Bone marrow (tissue), 2 donors: ENCODE measurements around the gene ALDH1L1.
A peak's percentile ranks its signal among the peaks of the same experiment; 100 is the strongest.
"Not testable (repeated sequence)": the region's sequence is repeated elsewhere in the genome, so short reads cannot be mapped to it uniquely, and the experiment has no call there.

Experiments
- DNase-seq, 2 donors: peaks; one replicate each; lab custom pipeline; 2025; lab: John Stamatoyannopoulos, UW

Gene ALDH1L1

GRCh38 chr3:126105691-126106187 lies 74.6 kb downstream of the ALDH1L1 start:
- no peak for DNase-seq

DNA sequence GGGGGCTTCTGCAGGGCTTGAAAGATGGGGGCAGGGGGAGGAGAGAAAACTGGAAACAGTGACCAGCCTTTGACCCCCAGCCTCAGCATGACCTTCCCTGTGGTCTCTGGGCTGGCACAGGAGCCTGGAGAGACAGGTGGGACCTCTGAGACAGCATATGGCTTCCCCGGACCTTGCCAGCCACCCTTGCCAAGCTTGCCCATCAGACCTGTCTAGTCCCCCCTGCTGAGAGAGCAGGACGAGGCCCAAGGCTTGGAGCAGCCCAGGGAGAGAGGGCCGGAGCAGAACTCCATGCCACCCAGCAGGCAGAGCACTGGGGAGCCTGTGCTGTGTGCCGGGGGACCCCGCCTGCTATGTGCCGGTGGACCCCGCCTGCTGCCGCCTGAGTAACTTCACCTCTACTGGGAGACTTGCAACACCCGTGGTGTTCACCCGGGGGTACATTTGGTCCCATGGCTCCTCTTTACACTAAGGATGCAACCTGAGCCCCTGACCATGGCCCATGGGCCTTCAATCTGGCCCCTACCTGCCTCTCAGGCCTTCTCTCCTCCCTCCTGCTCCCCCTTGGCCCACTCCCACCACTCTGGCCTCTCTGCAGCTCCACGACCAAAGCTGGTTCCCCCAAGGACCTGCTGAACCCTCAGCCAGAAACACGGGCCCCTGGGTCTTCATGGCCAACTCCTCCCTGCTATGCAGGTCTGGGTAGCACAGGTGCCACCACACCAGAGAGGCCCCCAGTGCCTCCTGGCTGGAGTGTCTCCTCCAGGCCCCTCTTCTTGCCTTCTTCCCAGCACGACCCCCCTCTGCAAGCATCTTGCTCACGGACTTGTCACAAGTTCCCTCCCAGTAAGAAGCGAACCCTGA lies 75.4 kb downstream of the ALDH1L1 start:
- no peak for DNase-seq

DNA sequence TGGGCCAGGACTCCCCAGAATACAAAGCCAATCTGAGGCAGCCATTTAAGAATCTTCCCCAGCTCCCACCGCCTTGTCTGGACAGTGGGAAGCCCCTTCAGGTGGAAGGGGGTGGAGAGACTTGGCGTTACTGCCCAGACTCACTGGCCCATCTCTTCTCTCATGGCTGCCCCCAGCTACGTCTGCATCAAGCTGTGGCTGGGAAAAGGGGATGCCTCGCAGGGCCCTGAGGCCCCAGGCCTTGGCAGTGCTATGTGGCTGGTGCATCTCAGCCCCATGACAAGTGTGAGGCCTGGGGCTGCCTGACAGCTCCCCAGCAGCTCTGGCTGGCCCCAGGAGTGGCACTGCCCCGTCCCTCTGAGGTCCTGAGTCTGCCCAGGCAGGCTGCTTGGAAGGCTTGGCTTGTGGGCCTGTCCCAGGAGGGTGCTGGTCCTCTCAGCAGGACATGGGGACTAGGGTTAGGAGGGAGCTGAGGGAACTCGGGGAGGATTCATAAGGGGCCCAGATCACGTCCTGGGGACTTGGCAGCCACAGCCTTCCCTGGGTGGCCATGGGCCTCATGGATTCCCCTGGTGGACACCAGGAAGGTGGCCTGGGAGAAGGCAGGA lies 76.3 kb downstream of the ALDH1L1 start:
- DNase-seq, result no peak

DNA sequence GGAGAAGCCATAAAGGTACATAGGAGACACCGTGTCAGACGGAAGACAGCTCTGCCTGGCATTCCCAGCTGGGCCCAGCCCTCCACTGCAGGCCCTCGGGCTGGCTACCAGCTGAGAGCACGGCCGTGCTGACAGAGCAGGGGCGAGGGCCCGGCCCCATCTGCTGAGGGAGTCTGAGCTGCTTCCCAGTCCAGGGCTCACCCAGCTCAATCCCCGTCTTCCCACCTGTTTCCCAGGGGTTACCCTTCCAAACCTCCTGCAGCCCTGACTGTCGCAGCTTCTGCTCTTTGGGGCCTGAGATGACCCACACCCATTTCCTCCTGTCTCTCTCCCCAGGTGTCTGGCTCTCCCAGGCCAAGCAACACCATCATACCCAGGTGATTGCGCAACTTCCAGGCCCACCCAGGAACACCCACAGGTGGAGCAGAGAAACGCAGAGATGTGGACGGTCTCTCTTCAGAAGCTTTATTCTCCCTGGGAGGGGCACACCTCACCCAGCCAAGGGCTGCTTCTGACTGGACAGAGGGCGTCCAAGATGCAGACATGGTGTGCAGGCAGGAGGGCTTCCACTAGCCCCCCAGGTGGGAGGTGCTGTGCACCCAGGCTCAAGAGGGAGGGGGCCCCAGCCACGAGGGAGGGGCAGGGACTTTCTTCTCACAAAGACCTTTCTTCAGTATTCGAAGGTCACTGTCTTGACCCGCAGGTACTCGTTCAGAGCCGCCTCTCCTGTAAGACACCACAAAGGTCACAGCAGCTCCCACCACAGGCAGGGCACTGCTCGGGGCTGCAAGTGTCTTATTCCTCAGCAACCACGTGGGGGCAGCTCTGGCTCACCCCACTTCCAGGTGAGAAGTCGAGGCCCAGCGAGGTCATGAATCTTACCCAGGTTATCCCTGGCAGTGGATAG lies 77.0 kb downstream of the ALDH1L1 start:
- no peak for DNase-seq

DNA sequence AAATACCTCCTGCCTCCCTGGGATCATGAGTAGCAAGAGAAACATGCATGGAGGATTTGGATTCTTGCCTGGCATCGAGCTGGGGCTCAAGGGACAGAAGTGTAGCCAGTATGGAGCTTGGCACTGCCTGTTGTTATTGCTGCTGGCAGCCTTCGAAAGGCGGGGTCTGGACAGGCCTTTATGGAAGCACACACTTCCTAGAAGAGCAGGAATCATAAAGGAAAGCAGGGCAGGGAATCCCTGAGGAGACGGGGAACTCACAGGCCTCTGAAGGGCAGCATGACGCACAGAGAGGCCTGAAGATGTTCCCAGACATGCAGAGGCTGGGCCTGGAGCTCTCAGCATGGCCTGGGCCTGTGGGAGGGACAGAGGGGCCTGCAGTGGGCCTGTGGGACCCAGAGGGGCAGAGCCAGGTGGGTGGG lies 77.8 kb downstream of the ALDH1L1 start:
- DNase-seq, result no peak

- no peak for DNase-seq
Measured at GRCh38 chr3:126102011-126102410, 78.4 kb downstream of the ALDH1L1 start.

- no peak for DNase-seq
Measured at GRCh38 chr3:126101521-126101982, 78.8 kb downstream of the ALDH1L1 start.

- no peak for DNase-seq
Measured at GRCh38 chr3:126100634-126101301, 79.6 kb downstream of the ALDH1L1 start.

GRCh38 chr3:126100269-126100633 lies 80.1 kb downstream of the ALDH1L1 start:
- DNase-seq, result no peak

DNA sequence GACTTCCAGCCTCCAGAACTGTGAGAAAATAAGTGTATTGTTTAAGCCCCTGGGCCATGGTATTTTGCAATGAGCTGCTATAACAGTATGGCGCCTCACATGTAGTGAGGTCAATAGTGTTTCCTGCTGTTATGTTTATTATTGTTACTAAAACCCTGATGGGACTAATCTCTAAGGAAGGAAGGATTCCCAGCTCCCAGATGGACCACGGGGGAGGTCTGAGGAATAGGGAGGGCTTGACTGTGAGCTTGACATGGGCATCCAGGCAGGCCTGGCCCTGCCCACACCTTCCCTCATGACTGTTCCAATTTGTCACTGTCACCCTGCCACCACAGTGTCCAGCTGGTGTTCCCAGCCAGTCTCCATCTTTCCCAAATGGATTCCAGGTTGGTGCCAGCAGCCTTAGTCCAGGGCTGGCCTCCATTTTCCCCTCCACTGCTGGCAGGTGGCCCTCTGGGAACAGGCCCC lies 82.0 kb downstream of the ALDH1L1 start:
- no peak for DNase-seq

DNA sequence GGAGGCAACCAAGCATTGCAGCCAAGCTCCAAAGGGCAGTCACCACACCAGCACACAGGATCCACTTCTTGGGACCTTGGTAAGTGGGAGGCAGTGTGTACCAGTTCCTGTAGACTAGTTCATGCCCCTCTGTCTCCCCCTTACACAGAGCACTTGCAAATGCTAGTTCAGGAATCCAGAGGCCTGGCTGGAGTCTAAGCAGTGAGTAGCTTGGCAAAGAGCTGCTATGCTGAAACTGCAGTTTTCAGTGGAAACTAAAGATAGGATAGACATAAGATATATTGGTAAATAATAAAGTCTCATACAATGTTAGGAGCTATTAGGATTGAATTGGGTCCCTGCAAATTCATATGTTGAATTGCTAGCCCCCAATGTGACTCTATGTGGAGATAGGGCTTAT lies 82.6 kb downstream of the ALDH1L1 start:
- DNase-seq, result no peak

- not testable (repeated sequence) for DNase-seq
Measured at GRCh38 chr3:126096274-126096673, 84.1 kb downstream of the ALDH1L1 start.

DNA sequence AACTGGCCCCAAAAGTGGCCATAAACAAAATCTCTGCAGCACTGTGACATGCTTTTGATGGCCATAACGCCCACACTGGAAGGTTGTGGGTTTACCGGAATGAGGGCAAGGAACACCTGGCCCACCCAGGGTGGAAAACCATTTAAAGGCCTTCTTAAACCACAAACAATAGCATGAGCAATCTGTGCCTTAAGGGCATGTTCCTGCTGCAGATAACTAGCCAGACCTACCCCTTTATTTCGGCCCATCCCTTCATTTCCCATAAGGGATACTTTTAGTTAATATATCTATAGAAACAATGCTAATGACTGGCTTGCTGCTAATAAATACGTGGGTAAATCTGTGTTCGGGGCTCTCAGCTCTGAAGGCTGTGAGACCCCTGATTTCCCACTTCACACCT lies 88.3 kb downstream of the ALDH1L1 start:
- not testable (repeated sequence) for DNase-seq

DNA sequence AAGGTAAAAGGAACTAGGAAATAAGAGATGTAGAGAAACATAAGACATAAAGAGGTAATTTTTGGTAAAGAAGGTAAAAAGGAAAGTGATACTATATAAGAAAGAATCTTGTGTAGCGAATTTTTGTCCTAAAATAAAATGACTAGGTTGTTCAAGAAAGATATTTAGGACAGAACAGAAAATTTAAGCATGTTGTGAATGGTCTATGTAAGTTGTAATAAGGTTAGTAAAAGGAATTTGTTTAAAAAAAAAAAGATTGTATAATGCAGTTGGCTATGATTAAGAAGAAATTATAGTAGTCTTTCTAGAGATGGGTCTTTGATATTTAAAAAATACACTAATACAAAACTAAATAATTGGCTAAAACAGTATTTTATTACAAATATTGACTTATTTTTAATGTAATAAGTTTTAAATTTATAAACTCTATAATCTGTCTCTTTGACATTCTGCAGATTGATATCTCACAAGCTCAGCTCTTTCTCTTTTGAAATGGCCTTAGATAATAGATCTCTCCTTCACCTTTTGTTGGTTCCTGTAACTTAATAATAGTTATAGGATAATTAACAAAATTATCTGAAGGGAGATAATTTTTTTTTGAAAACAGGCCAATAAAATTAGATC lies 92.7 kb downstream of the ALDH1L1 start:
- no peak for DNase-seq

DNA sequence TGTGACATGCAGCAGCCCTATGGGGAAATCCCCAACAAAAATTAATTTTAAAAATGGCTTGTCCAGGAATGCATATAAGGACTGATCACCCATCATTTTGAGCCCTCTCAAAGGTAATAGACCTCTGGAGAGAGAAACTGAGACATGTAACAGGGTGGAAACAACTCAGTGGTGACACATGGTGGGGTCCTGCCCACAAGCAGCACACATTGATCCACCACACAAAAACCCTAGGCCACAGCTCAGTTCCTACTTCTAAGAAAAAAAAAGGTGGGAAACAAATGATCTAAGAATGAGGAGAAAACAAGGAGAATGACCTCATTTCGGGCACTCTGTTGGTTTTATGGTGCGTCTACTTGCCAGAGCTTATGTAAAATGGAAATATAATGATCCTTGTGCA lies 94.5 kb downstream of the ALDH1L1 start:
- DNase-seq, result no peak

GRCh38 chr3:126085276-126085675 lies 95.1 kb downstream of the ALDH1L1 start:
- no peak for DNase-seq

GRCh38 chr3:126084768-126085180 lies 95.6 kb downstream of the ALDH1L1 start:
- no peak for DNase-seq

GRCh38 chr3:126083913-126084767 lies 96.2 kb downstream of the ALDH1L1 start, which contains the start of gene SLC41A3:
Gene SLC41A3, minus strand, starts transcription at chr3:126084124. Its CDS starts 15,905 bp downstream, at chr3:126068219.
- peak; percentile 55 to 70 for DNase-seq

GRCh38 chr3:126083511-126083912 lies 96.9 kb downstream of the ALDH1L1 start:
- DNase-seq, result no peak

DNA sequence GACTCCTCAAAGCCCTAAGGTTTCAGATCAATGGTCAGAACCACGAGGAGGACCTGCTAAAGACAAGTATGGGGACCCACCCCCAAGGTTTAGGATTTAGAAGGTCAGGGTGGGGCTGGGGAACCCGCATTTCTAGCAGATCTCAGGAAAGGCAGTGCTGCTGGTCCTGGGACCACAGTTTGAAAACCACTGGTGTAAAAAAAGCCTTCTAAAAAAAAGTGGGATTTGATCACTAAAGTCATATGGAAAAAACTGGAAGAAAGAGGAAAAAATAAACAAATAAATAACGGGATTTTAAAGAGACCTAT lies 97.3 kb downstream of the ALDH1L1 start:
- no peak for DNase-seq
